Measurements from ENCODE around the gene STAU1. TPM values are rescaled to one million over a fixed set of nuclear protein-coding genes. Genes with fewer than 3 reads are reported as not detected.
"Not testable (repeated sequence)": the region's sequence is repeated elsewhere in the genome, so short reads cannot be mapped to it uniquely, and the experiment has no call there.

The STAU1 gene
- total and polyA plus RNA-seq, 2 of the 13 experiments (the other 11 are each of a cell fraction or from before 2014, with no cell fraction given): 119 to 133 TPM

GRCh38 chr20:49104979-49105547, 83.1 kb downstream of the STAU1 start:
- H3K4me1 ChIP-seq (ENCODE audit: insufficient read depth, low read length); H3K4me3 ChIP-seq (replicated peaks in 1 of 3; ENCODE audit: insufficient read depth in 1 of 3, low read depth in 2 of 3, low read length in 3 of 3); H3K9ac ChIP-seq (ENCODE audit: insufficient read depth, low read depth, low read length); H3K27ac ChIP-seq (ENCODE audit: extremely low read length, insufficient read depth, low read length); H4K20me1 ChIP-seq (ENCODE audit: insufficient read depth, low read length); intact Hi-C loops (cut with micrococcal nuclease; ENCODE audit: unreplicated experiment); H3K4me2 ChIP-seq (ENCODE audit: low read depth, low read length); CTCF ChIA-PET (ENCODE audit: low intra/inter-chr PET ratio, low total read pairs); FAIRE-seq; H3K9me3 ChIP-seq (ENCODE audit: low read length); H3K79me2 ChIP-seq (ENCODE audit: insufficient read depth, low read length); ATAC-seq; H3K27me3 ChIP-seq (ENCODE audit: control insufficient read depth in 1 of 2, insufficient read depth in 2 of 2, low read length in 2 of 2); DNase-seq (ENCODE audit: low spot score); BruUV-seq (replicated peaks); H2AFZ ChIP-seq (ENCODE audit: low read length); in situ Hi-C loops (cut with HindIII; ENCODE audit: extremely low pct_ligation_motif_present, low pct_unique_long_range_greater_than_20kb): not testable (repeated sequence)
- WGBS (ENCODE audit: low lambda C conversion rate): 95% methylated on average over 11 of the region's 11 CpGs
- POLR2A ChIA-PET: interaction anchor here (1.1 kb wide), 1 partner anchor 114 kb away, joined by 4 read pairs; no protein-coding TSS in a partner anchor
- TF ChIP-seq CENPT (CRISPR knock-in tag; IDR thresholded peaks at IDR 0.05; ENCODE audit: low read depth) (0 out of 2 replicates have a peak, but pooled peaks have one; percentile 73), SRY (CRISPR knock-in tag; IDR thresholded peaks at IDR 0.05) (0 out of 2 replicates have a peak, but pooled peaks have one; percentile 37), NRL (CRISPR knock-in tag; IDR thresholded peaks at IDR 0.05; ENCODE audit: borderline replicate concordance) (0 out of 2 replicates have a peak, but pooled peaks have one; percentile 59), RBM22 (optimal IDR thresholded peaks at IDR 0.05; ENCODE audit: low read length) (peak; percentile 87), AGO2 (optimal IDR thresholded peaks at IDR 0.05; ENCODE audit: low read depth, low read length) (peak; percentile 82), POLR2A (IDR thresholded peaks at IDR 0.05; ENCODE audit: insufficient read depth in 1 of 2, low read depth in 2 of 2, low read length in 2 of 2) (0 out of 4 replicates have a peak, but pooled peaks of 1 of the 2 experiments have one; percentile 13), POLR2AphosphoS5 (IDR thresholded peaks at IDR 0.05; ENCODE audit: low read depth, low read length) (peak; percentile 35)
- peaks cover 12 to 45% of the 10 kb centered on the region in 2 experiments for H3K36me3 ChIP-seq (replicated peaks in 1 of 2; ENCODE audit: control insufficient read depth in 1 of 2, insufficient read depth in 2 of 2, low read length in 2 of 2)

GRCh38 chr20:49104365-49104648, 83.8 kb downstream of the STAU1 start:
- ChIA-PET POLR2A (interaction anchor here (1.5 kb wide), 1 partner anchor 114 kb away, joined by 6 read pairs; the partner anchor contains the start of gene DDX27), CTCF (ENCODE audit: low intra/inter-chr PET ratio, low total read pairs) (no interaction called here)
- no TSS peak for BruUV-seq (replicated peaks)
- WGBS (ENCODE audit: low lambda C conversion rate): 89% methylated on average over 3 of the region's 3 CpGs
- no peak overlapping the region for H3K4me3 ChIP-seq (replicated peaks in 1 of 3; ENCODE audit: insufficient read depth in 1 of 3, low read depth in 2 of 3, low read length in 3 of 3)
- H3K4me1 ChIP-seq (ENCODE audit: insufficient read depth, low read length): no peaks in the 10 kb centered on the region
- in situ Hi-C loops (cut with HindIII; ENCODE audit: extremely low pct_ligation_motif_present, low pct_unique_long_range_greater_than_20kb): no loop called here
- no peak overlapping the region for H3K9ac ChIP-seq (ENCODE audit: insufficient read depth, low read depth, low read length)
- ATAC-seq (peak; percentile 18), FAIRE-seq (no peak), DNase-seq (ENCODE audit: low spot score) (no peak)
- intact Hi-C loops (cut with micrococcal nuclease; ENCODE audit: unreplicated experiment): no loop called here
- H3K79me2 ChIP-seq (ENCODE audit: insufficient read depth, low read length): no peaks in the 10 kb centered on the region
- peak overlapping the region; percentile 1 for H3K27ac ChIP-seq (ENCODE audit: extremely low read length, insufficient read depth, low read length)
- no peaks in the 10 kb centered on the region for H3K27me3 ChIP-seq (ENCODE audit: control insufficient read depth in 1 of 2, insufficient read depth in 2 of 2, low read length in 2 of 2)
- no peaks in the 10 kb centered on the region for H4K20me1 ChIP-seq (ENCODE audit: insufficient read depth, low read length)
- H2AFZ ChIP-seq (ENCODE audit: low read length): no peak overlapping the region
- peaks cover 12 to 48% of the 10 kb centered on the region in 2 experiments for H3K36me3 ChIP-seq (replicated peaks in 1 of 2; ENCODE audit: control insufficient read depth in 1 of 2, insufficient read depth in 2 of 2, low read length in 2 of 2)
- H3K9me3 ChIP-seq (ENCODE audit: low read length): no peaks in the 10 kb centered on the region
- no peak overlapping the region for H3K4me2 ChIP-seq (ENCODE audit: low read depth, low read length)
- peak; percentile 44; the same call in 1 of the 2 replicates for TF ChIP-seq GFI1 (CRISPR knock-in tag; IDR thresholded peaks at IDR 0.05; ENCODE audit: borderline replicate concordance)
- TF ChIP-seq POLR2A (IDR thresholded peaks at IDR 0.05; ENCODE audit: insufficient read depth in 1 of 2, low read depth in 2 of 2, low read length in 2 of 2): peak; percentile 18 to 43; a peak in 1 of 4 replicates
- peak; percentile 97 for TF ChIP-seq RBM22 (optimal IDR thresholded peaks at IDR 0.05; ENCODE audit: low read length)
- peak; percentile 65 for TF ChIP-seq POLR2G (IDR thresholded peaks at IDR 0.05; ENCODE audit: low read depth, low read length)
- 0 out of 2 replicates have a peak, but pooled peaks have one; percentile 85 for TF ChIP-seq NCOA5 (CRISPR knock-in tag; IDR thresholded peaks at IDR 0.05)
- peak; percentile 46 for TF ChIP-seq POLR2AphosphoS5 (IDR thresholded peaks at IDR 0.05; ENCODE audit: low read depth, low read length)
- TF ChIP-seq, protein P1, sequence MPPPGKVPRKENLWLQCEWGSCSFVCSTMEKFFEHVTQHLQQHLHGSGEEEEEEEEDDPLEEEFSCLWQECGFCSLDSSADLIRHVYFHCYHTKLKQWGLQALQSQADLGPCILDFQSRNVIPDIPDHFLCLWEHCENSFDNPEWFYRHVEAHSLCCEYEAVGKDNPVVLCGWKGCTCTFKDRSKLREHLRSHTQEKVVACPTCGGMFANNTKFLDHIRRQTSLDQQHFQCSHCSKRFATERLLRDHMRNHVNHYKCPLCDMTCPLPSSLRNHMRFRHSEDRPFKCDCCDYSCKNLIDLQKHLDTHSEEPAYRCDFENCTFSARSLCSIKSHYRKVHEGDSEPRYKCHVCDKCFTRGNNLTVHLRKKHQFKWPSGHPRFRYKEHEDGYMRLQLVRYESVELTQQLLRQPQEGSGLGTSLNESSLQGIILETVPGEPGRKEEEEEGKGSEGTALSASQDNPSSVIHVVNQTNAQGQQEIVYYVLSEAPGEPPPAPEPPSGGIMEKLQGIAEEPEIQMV (CRISPR knock-in tag; IDR thresholded peaks at IDR 0.05; ENCODE audit: low read depth): no peak
- no peak for TF ChIP-seq GATAD1 (CRISPR knock-in tag; IDR thresholded peaks at IDR 0.05)
- TF ChIP-seq ZNF17 (CRISPR knock-in tag; IDR thresholded peaks at IDR 0.05): 0 out of 2 replicates have a peak, but pooled peaks have one; percentile 15
- TF ChIP-seq ZSCAN20 (CRISPR knock-in tag; IDR thresholded peaks at IDR 0.05; ENCODE audit: borderline replicate concordance): no peak
- TF ChIP-seq ZNF670 (CRISPR knock-in tag; IDR thresholded peaks at IDR 0.05; ENCODE audit: borderline replicate concordance): no peak
- TF ChIP-seq MEF2D (CRISPR knock-in tag; IDR thresholded peaks at IDR 0.05): peak; percentile 43; the same call in 1 of the 2 replicates
- 0 out of 2 replicates have a peak, but pooled peaks have one; percentile 27 for TF ChIP-seq ZNF160 (CRISPR knock-in tag; IDR thresholded peaks at IDR 0.05)
- TF ChIP-seq NFE2L1 (CRISPR knock-in tag; IDR thresholded peaks at IDR 0.05; ENCODE audit: borderline replicate concordance): no peak
